ENCODE results near the gene CORO1C. TPM values are rescaled to one million over a fixed set of nuclear protein-coding genes. Genes with fewer than 3 reads are reported as not detected.
A peak's percentile ranks its signal among the peaks of the same experiment; 100 is the strongest.

The CORO1C gene
- total RNA-seq, 1 donor from 2014 or later: 59.6 TPM

DNA sequence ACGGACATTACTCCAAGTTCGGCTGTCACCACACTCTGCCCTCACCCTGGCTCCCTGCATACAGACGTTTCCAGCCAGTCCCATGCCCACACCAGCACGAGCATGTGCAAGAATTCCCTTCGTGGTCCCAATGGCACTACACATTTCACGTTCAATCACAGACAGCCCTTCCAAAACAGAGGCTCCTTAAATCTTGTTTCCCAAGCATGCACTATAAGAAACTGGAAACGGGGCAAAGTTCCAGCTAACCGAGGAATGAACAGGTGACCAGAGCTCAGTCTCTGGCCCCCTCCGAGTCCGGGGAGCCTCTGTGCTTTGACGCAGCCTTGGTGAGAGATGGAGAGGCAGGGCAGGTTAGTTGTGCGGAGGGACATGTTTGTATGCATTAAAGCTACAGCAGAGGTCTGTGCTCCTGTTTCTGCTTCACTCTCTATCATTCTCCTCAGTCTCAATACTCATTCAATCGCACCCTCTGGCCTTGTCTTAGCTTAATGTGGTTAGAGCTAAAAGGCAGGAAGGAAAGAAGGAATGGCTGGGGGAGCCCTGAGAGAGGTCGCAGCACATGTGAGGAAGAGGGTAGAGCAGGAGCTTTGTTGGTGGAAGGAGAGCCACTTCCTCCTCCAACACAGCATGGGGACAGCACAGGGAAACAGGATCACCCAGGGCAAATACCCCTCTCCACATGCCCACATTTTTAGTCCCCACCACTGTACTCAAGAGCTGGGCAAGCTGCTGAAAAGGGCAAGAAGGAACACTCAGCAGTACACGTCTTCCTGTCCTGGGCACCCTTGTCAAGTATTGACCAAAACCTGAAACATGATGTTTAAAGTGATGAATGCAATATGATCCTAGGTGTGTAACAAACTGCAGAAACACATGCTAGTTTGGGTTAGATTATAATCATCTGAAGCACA is 85.4 kb downstream of the CORO1C start:
- peaks cover 65% of the 10 kb centered on the region for H3K36me3 ChIP-seq

DNA sequence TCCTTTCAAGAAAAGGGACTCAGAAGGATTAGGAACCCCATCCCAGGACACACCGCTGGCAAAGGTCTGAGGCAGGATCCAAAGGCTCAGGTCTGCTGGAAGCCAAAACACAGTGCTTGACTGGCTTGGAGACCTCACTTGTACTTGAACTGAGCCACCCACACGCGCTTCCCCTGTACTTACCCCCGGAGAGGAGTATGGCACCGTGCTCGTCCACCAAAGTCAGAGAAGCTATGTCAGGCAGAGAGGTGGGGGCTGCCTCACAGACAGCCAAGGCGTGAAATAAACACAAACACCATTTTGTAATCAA is 86.6 kb downstream of the CORO1C start:
- no peak for TF ChIP-seq CTCF (IDR thresholded peaks at IDR 0.05; ENCODE audit: borderline replicate concordance)
- Histone ChIP-seq H3K27ac (replicated peaks) (peak overlapping the region; percentile 73), H3K9me3 (replicated peaks) (no peaks in the 10 kb centered on the region), H3K36me3 (peaks cover 55% of the 10 kb centered on the region), H3K27me3 (ENCODE audit: low read depth) (no peaks in the 10 kb centered on the region), H3K4me3 (no peak overlapping the region), H3K4me1 (peaks cover 83% of the 10 kb centered on the region)
- no peak for DNase-seq
- intact Hi-C loops (cut with micrococcal nuclease): no loop called here

More for the DNA sequence above, 85.4 kb downstream of the CORO1C start:
- DNase-seq: no peak
- Histone ChIP-seq H3K27ac (replicated peaks) (peak overlapping the region; percentile 55), H3K9me3 (replicated peaks) (no peaks in the 10 kb centered on the region), H3K4me1 (peaks cover 89% of the 10 kb centered on the region), H3K4me3 (no peak overlapping the region), H3K27me3 (ENCODE audit: low read depth) (no peaks in the 10 kb centered on the region)
- intact Hi-C loops (cut with micrococcal nuclease): no loop called here
- no peak for TF ChIP-seq CTCF (IDR thresholded peaks at IDR 0.05; ENCODE audit: borderline replicate concordance)

DNA sequence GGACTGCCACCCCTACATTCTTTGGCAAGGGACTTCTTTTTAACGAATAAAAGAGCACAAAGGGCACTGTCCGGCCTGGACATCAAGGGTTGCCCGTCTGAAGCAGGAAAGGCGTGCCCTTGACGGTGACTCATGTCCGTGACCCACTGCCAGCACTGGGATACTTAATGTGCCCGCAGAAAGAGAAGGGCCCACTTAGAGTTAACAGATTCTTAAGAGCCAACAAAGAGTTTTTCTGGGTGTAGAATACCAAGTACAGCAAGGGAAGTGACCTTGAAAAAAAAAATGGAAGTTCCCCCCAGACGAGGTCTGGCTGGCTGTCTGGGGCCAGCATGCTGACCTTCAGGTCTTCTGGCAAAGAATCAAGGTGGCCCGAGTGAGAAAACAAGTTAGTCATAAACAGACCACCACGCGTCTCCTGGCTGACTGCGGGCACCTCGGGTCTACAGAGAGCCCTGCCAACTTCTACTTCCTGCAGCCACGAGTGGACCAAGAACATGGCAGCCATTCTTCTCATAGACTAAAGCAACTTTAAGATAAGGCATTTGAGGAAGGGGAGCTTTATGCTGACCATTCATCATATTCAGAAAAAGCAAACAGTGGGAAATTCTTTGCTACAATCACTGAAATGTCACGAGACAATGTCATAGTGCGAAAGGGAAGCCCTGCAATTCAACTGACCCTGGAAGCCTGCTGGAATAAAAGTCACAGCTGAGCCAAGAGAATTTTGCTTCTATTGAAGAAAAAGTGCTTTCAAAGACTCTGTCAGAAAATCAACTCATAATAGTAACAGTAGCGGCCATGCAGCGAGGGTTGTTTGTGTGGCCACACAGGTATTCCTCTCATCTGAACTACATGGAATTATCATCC is 87.1 kb downstream of the CORO1C start:
- Histone ChIP-seq H3K4me3 (no peak overlapping the region), H3K36me3 (peaks cover 49% of the 10 kb centered on the region), H3K4me1 (peaks cover 77% of the 10 kb centered on the region), H3K27me3 (ENCODE audit: low read depth) (no peaks in the 10 kb centered on the region), H3K27ac (replicated peaks) (peak overlapping the region; percentile 73), H3K9me3 (replicated peaks) (no peaks in the 10 kb centered on the region)
- no peak for TF ChIP-seq CTCF (IDR thresholded peaks at IDR 0.05; ENCODE audit: borderline replicate concordance)
- no peak for DNase-seq
- intact Hi-C loops (cut with micrococcal nuclease): no loop called here

- Histone ChIP-seq H3K27me3 (ENCODE audit: low read depth) (no peaks in the 10 kb centered on the region), H3K4me1 (peaks cover 77% of the 10 kb centered on the region), H3K36me3 (peaks cover 38% of the 10 kb centered on the region), H3K9me3 (replicated peaks) (no peaks in the 10 kb centered on the region), H3K27ac (replicated peaks) (peak overlapping the region; percentile 73), H3K4me3 (no peak overlapping the region)
- intact Hi-C loops (cut with micrococcal nuclease): no loop called here
- TF ChIP-seq CTCF (IDR thresholded peaks at IDR 0.05; ENCODE audit: borderline replicate concordance): no peak
- DNase-seq: no peak
Observed at GRCh38 chr12:108642899-108643654, 88.2 kb downstream of the CORO1C start.

DNA sequence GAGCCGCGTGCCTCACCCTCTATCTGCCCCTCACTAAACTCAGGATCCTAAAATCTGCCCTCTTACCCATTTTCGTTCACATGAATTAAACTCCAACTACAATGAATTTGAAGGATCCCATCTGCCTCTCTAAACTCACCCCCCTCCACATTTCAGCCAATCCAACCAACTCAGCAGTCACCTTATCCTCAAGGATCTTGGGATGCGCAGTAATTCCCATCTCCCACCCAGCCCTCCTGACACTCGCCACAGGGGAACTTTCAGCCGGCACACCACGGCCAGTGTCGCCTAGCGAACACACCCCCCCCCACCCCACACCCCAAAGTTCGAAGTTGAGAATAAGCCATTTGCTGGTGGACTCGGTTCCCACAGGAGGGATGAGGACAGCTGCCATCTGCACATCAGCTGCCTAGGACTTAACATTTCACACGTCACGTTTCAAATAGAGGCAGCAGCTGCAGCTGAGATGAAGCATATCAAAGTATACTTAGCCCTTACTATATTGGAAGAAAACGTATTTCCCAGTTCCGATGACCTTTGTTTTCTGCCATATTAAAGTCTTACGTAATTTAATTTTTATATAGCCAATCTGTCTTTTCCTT is 88.9 kb downstream of the CORO1C start:
- H3K4me1 ChIP-seq: peaks cover 77% of the 10 kb centered on the region
- intact Hi-C loops (cut with micrococcal nuclease): no loop called here
- H3K27ac ChIP-seq (replicated peaks): peak overlapping the region; percentile 42
- no peak for TF ChIP-seq CTCF (IDR thresholded peaks at IDR 0.05; ENCODE audit: borderline replicate concordance)
- H3K4me3 ChIP-seq: no peak overlapping the region
- no peaks in the 10 kb centered on the region for H3K9me3 ChIP-seq (replicated peaks)
- H3K36me3 ChIP-seq: peaks cover 31% of the 10 kb centered on the region
- DNase-seq: no peak
- no peaks in the 10 kb centered on the region for H3K27me3 ChIP-seq (ENCODE audit: low read depth)
